RWPE2 (cell line): Measurements from ENCODE around the gene MAP2.

ENCODE experiments used
- ATAC-seq: fragments of 200-7000 bp; cut with Tn5 transposase; 3 replicates; pipeline ENCODE4 v1.9.1; 2021; ENCODE audit warnings: low read depth
- DNase-seq: peaks from one replicate; pipeline ENCODE4 v3.0.0-alpha.2; 2020; ENCODE audit warnings: low spot score
- H3K27ac ChIP-seq: fragments of 450-650 bp; 2 replicates; pipeline ENCODE4 v1.5.1; 2017; ENCODE audit warnings: mild to moderate bottlenecking; ENCODE audit not compliant: poor library complexity, severe bottlenecking
- H3K27me3 ChIP-seq: fragments of 250-450 bp; sonication (Bioruptor Pico); 2 replicates; pipeline ENCODE4 v1.5.1; 2021; ENCODE audit warnings: mild to moderate bottlenecking, moderate library complexity; ENCODE audit not compliant: insufficient read depth, poor library complexity, severe bottlenecking
- H3K36me3 ChIP-seq: fragments of 250-450 bp; sonication (Bioruptor Pico); 2 replicates; pipeline ENCODE4 v1.5.1; 2020; ENCODE audit warnings: low read depth, mild to moderate bottlenecking, moderate library complexity
- H3K4me1 ChIP-seq: fragments of 250-450 bp; sonication (Bioruptor Pico); 2 replicates; pipeline ENCODE4 v1.5.1; 2021; ENCODE audit warnings: mild to moderate bottlenecking, moderate library complexity; ENCODE audit not compliant: insufficient read depth, poor library complexity, severe bottlenecking
- H3K4me3 ChIP-seq: fragments of 250-450 bp; sonication (Bioruptor Pico); 2 replicates; pipeline ENCODE4 v1.5.1; 2021; ENCODE audit warnings: mild to moderate bottlenecking, moderate library complexity; ENCODE audit not compliant: severe bottlenecking
- H3K9me3 ChIP-seq: fragments of 250-450 bp; sonication (Bioruptor Pico); 2 replicates; pipeline ENCODE4 v1.5.1; 2021; ENCODE audit warnings: mild to moderate bottlenecking, moderate library complexity; ENCODE audit not compliant: severe bottlenecking
- CTCF ChIP-seq: fragments of 450-650 bp; IDR thresholded peaks from one replicate; pipeline ENCODE4 v1.5.1; 2017; ENCODE audit warnings: mild to moderate bottlenecking, moderate library complexity; ENCODE audit not compliant: poor library complexity, severe bottlenecking

The MAP2 gene

GRCh38 chr2:209726311-209726710, 302.5 kb downstream of the MAP2 start:
- H3K36me3 ChIP-seq: no peaks in the 10 kb centered on the region
- peak overlapping the region; percentile 51 for H3K27ac ChIP-seq
- DNase-seq (peak; percentile 62), ATAC-seq (peak; percentile 97)
- no peak for TF ChIP-seq CTCF
- no peaks in the 10 kb centered on the region for H3K9me3 ChIP-seq
- no peak overlapping the region for H3K4me3 ChIP-seq
- peaks cover 21% of the 10 kb centered on the region for H3K4me1 ChIP-seq
- H3K27me3 ChIP-seq: no peaks in the 10 kb centered on the region

- Histone ChIP-seq H3K36me3 (no peaks in the 10 kb centered on the region), H3K27me3 (no peaks in the 10 kb centered on the region), H3K4me3 (no peak overlapping the region), H3K27ac (peak overlapping the region; percentile 51), H3K4me1 (peaks cover 15% of the 10 kb centered on the region), H3K9me3 (no peaks in the 10 kb centered on the region)
- no peak for TF ChIP-seq CTCF
- DNase-seq (no peak), ATAC-seq (no peak)
Measured at GRCh38 chr2:209727077-209727476, 303.2 kb downstream of the MAP2 start.

GRCh38 chr2:209734805-209735204, 311.0 kb downstream of the MAP2 start:
- H3K36me3 ChIP-seq: no peaks in the 10 kb centered on the region
- H3K27ac ChIP-seq: no peak overlapping the region
- no peak for TF ChIP-seq CTCF
- ATAC-seq (peak; percentile 62; the same call in 2 of the 3 replicates), DNase-seq (no peak)
- no peak overlapping the region for H3K4me3 ChIP-seq
- H3K4me1 ChIP-seq: no peaks in the 10 kb centered on the region
- H3K9me3 ChIP-seq: no peaks in the 10 kb centered on the region
- no peaks in the 10 kb centered on the region for H3K27me3 ChIP-seq

GRCh38 chr2:209741953-209742352, 318.1 kb downstream of the MAP2 start:
- no peak for TF ChIP-seq CTCF
- Histone ChIP-seq H3K4me1 (no peaks in the 10 kb centered on the region), H3K27ac (no peak overlapping the region), H3K4me3 (no peak overlapping the region), H3K36me3 (no peaks in the 10 kb centered on the region), H3K9me3 (no peaks in the 10 kb centered on the region), H3K27me3 (no peaks in the 10 kb centered on the region)
- DNase-seq (no peak), ATAC-seq (no peak)

- no peak for ATAC-seq
- DNase-seq: no peak
- Histone ChIP-seq H3K9me3 (no peaks in the 10 kb centered on the region), H3K27ac (no peak overlapping the region), H3K36me3 (no peaks in the 10 kb centered on the region), H3K27me3 (peaks cover 8% of the 10 kb centered on the region), H3K4me3 (no peak overlapping the region), H3K4me1 (no peaks in the 10 kb centered on the region)
- no peak for TF ChIP-seq CTCF
Measured at GRCh38 chr2:209753020-209753419, 329.2 kb downstream of the MAP2 start.
